OCI-LY1 (cell line): ENCODE measurements around the gene RNF44.

Experiments used
- H2AFZ ChIP-seq: fragments of 200-600 bp; sonication (generic), shearing (Covaris generic); 2 replicates; pipeline ENCODE4 v1.6.0; 2014; ENCODE audit warnings: antibody characterized with exemption, mild to moderate bottlenecking, low read length
- H3F3A ChIP-seq: fragments of 200-600 bp; sonication (generic), shearing (Covaris generic); 2 replicates; pipeline ENCODE4 v1.6.0; 2014; ENCODE audit warnings: mild to moderate bottlenecking, antibody characterized with exemption, low read length, moderate library complexity; ENCODE audit not compliant: insufficient read depth
- H3K27ac ChIP-seq: fragments of 200-600 bp; sonication (generic); 2 replicates; pipeline ENCODE4 v1.5.1; 2014; ENCODE audit warnings: low read length, mixed run types, mild to moderate bottlenecking, low read depth; ENCODE audit not compliant: poor library complexity, severe bottlenecking
- H3K27me3 ChIP-seq: fragments of 200-600 bp; sonication (generic); 2 replicates; pipeline ENCODE4 v1.6.0; 2014; ENCODE audit warnings: antibody characterized with exemption, mild to moderate bottlenecking, low read length, moderate library complexity; ENCODE audit not compliant: insufficient read depth
- H3K36me3 ChIP-seq: fragments of 200-600 bp; sonication (generic); 2 replicates; pipeline ENCODE4 v1.6.1; 2014; ENCODE audit warnings: mild to moderate bottlenecking, antibody characterized with exemption, low read length, moderate library complexity, mixed read lengths; ENCODE audit not compliant: insufficient read depth
- H3K4me1 ChIP-seq: fragments of 200-600 bp; sonication (generic); 2 replicates; pipeline ENCODE4 v1.5.1; 2014; ENCODE audit warnings: mild to moderate bottlenecking, low read length, moderate library complexity; ENCODE audit not compliant: insufficient read depth, severe bottlenecking
- H3K4me2 ChIP-seq: fragments of 200-600 bp; sonication (generic), shearing (Covaris generic); 2 replicates; pipeline ENCODE4 v1.6.1; 2014; ENCODE audit warnings: low read length
- H3K4me3 ChIP-seq: fragments of 200-600 bp; sonication (generic); 2 replicates; pipeline ENCODE4 v1.5.1; 2014; ENCODE audit warnings: low read length, low read depth, mild to moderate bottlenecking, mixed read lengths; ENCODE audit not compliant: poor library complexity, severe bottlenecking
- H3K79me2 ChIP-seq: fragments of 200-600 bp; shearing (Covaris generic); 2 replicates; pipeline ENCODE4 v1.6.1; 2016; ENCODE audit warnings: mixed run types, low read length, mixed read lengths; ENCODE audit not compliant: insufficient read depth
- H3K9ac ChIP-seq: fragments of 200-600 bp; sonication (generic), shearing (Covaris generic); 2 replicates; pipeline ENCODE4 v1.6.1; 2014; ENCODE audit warnings: mild to moderate bottlenecking, low read length, mixed read lengths
- H3K9me2 ChIP-seq: fragments of 200-600 bp; sonication (generic), shearing (Covaris generic); 2 replicates; pipeline ENCODE4 v1.6.1; 2014; ENCODE audit warnings: low read depth, mild to moderate bottlenecking, low read length, mixed read lengths
- H3K9me3 ChIP-seq: fragments of 200-600 bp; shearing (Covaris generic); 2 replicates; pipeline ENCODE4 v1.6.1; 2014; ENCODE audit warnings: low read length, mixed read lengths
- H4K20me1 ChIP-seq: fragments of 200-600 bp; sonication (generic), shearing (Covaris generic); 2 replicates; pipeline ENCODE4 v1.6.0; 2016; ENCODE audit warnings: mild to moderate bottlenecking, low read length; ENCODE audit not compliant: insufficient read depth
- EZH2 ChIP-seq: fragments of 200-600 bp; sonication (generic), shearing (Covaris generic); IDR thresholded peaks from 2 replicates; pipeline ENCODE4 v1.8.0; 2017; ENCODE audit warnings: borderline replicate concordance, mixed run types, mild to moderate bottlenecking, antibody characterized with exemption, low read length, moderate library complexity, mixed read lengths
- TF ChIP-seq, protein P1 (sequence below): fragments of 200-600 bp; sonication (generic), shearing (Covaris generic); IDR thresholded peaks from 2 replicates; pipeline ENCODE4 v1.5.1; 2017; ENCODE audit warnings: mild to moderate bottlenecking, antibody characterized with exemption, low read length, moderate library complexity, mixed read lengths

Gene RNF44

DNA sequence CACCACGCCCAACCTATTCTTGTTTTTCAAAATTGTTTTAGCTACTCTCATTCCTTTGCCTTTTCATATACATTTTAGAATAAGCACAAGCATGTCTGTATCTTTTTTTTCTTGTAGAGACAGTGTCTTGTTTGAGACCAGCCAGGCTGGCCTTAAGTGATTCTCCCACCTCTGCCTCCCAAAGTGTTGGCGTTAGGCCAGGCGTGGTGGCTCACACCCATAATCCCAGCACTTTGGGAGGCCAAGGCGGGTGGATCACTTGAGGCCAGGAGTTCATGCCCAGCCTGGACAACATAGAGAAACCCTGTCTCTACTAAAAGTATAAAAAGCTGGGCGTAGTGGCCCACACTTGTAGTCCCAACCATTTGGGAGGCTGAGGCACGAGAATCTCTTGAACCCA is 13.1 kb downstream of the RNF44 start:
- Histone ChIP-seq H4K20me1 (no peaks in the 10 kb centered on the region), H3K9me2 (no peaks in the 10 kb centered on the region), H3K36me3 (peaks cover 33% of the 10 kb centered on the region), H3K4me2 (no peak overlapping the region), H2AFZ (no peak overlapping the region), H3F3A (no peaks in the 10 kb centered on the region), H3K79me2 (no peaks in the 10 kb centered on the region), H3K4me3 (no peak overlapping the region), H3K9me3 (no peaks in the 10 kb centered on the region), H3K27ac (no peak overlapping the region), H3K9ac (no peak overlapping the region), H3K4me1 (peaks cover 4% of the 10 kb centered on the region), H3K27me3 (no peaks in the 10 kb centered on the region)
- TF ChIP-seq EZH2 = no peak
- TF ChIP-seq, protein P1, sequence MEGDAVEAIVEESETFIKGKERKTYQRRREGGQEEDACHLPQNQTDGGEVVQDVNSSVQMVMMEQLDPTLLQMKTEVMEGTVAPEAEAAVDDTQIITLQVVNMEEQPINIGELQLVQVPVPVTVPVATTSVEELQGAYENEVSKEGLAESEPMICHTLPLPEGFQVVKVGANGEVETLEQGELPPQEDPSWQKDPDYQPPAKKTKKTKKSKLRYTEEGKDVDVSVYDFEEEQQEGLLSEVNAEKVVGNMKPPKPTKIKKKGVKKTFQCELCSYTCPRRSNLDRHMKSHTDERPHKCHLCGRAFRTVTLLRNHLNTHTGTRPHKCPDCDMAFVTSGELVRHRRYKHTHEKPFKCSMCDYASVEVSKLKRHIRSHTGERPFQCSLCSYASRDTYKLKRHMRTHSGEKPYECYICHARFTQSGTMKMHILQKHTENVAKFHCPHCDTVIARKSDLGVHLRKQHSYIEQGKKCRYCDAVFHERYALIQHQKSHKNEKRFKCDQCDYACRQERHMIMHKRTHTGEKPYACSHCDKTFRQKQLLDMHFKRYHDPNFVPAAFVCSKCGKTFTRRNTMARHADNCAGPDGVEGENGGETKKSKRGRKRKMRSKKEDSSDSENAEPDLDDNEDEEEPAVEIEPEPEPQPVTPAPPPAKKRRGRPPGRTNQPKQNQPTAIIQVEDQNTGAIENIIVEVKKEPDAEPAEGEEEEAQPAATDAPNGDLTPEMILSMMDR = no peak

DNA sequence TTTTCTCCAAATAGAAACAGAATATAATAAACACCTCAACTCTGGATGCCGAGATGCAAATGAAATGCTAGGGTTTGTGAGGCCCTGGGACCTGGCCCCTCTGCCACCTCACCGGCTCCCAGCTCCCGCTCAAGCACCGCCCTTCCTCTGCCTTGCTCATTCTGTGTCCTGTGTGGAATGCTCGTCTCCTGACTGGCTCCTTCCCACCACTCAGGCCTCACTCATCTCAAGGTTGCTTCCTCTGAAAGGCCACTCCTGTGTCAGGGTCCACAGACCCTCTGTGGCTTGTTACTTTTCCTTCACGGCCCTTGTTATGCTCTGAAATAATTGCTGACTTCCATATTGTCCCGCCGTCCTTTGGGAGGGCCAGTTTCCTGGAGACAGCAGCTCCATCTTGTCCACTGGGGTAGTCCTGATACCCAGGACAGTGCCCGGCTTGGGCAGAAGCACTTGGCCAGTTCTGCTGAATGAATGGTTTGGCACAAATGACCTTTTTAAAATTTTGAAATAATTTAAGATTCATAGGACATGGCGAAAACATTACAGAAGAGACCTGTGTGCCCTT is 15.4 kb downstream of the RNF44 start:
- peaks cover 10% of the 10 kb centered on the region for H3K36me3 ChIP-seq
- H3K27ac ChIP-seq = no peak overlapping the region
- no peaks in the 10 kb centered on the region for H3K27me3 ChIP-seq
- no peaks in the 10 kb centered on the region for H3K79me2 ChIP-seq
- no peaks in the 10 kb centered on the region for H4K20me1 ChIP-seq
- H3K9me2 ChIP-seq = no peaks in the 10 kb centered on the region
- no peak overlapping the region for H3K4me2 ChIP-seq
- no peaks in the 10 kb centered on the region for H3F3A ChIP-seq
- H3K4me3 ChIP-seq = no peak overlapping the region
- no peak overlapping the region for H3K9ac ChIP-seq
- H3K4me1 ChIP-seq = no peaks in the 10 kb centered on the region
- H2AFZ ChIP-seq = no peak overlapping the region
- no peaks in the 10 kb centered on the region for H3K9me3 ChIP-seq
- no peak for TF ChIP-seq EZH2
- TF ChIP-seq, protein P1 = no peak

DNA sequence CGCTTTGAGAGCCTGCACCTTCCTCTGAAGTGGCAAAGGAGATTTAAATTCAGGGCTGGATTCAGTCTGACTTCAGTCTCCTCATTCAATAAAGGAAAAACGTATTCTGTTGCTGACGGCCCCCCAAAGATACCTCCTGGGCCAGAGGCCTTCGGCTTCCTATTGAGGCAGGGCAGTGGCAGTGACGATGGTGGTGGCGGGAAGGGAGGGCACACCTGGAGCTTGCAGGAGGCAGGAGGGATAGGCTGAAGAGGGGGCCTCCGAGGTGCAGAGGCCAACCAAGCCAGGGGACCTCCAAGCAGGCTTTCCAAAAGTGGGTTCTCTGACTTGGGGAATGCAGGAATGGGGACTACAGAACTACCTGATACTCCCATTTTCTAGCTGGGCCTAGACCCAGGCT is 15.9 kb downstream of the RNF44 start:
- no peak overlapping the region for H3K4me2 ChIP-seq
- H3K9me2 ChIP-seq = no peaks in the 10 kb centered on the region
- H4K20me1 ChIP-seq = no peaks in the 10 kb centered on the region
- no peaks in the 10 kb centered on the region for H3K79me2 ChIP-seq
- H3K4me1 ChIP-seq = no peaks in the 10 kb centered on the region
- H3K9me3 ChIP-seq = no peaks in the 10 kb centered on the region
- no peaks in the 10 kb centered on the region for H3K27me3 ChIP-seq
- H3K9ac ChIP-seq = no peak overlapping the region
- TF ChIP-seq, protein P1 = no peak
- no peak for TF ChIP-seq EZH2
- H3K27ac ChIP-seq = no peak overlapping the region
- no peaks in the 10 kb centered on the region for H3F3A ChIP-seq
- no peak overlapping the region for H3K4me3 ChIP-seq
- H2AFZ ChIP-seq = no peak overlapping the region
- peaks cover 5% of the 10 kb centered on the region for H3K36me3 ChIP-seq
